Adrenal gland (tissue), 5 donors: ENCODE results near the gene ERC2.

Experiments
- CTCF ChIP-seq, 6 experiments: fragments of 450-650 bp in 4 of 6; fragments of 200-600 bp in 2 of 6; sonication (generic) in 1 of 6; IDR thresholded peaks; 1 replicate in 5 of 6; 2 replicates in 1 of 6; pipeline versions ENCODE4 v1.5.1 to v1.8.0; 2016 to 2021; ENCODE audit warnings: antibody characterized with exemption in 6 of 6, mild to moderate bottlenecking in 2 of 6, moderate library complexity in 1 of 6
- POLR2A ChIP-seq, 2 donors: fragments of 450-650 bp; IDR thresholded peaks; one replicate each; pipeline ENCODE4 v1.6.1; 2017; ENCODE audit warnings: antibody characterized with exemption in 2 of 2, mild to moderate bottlenecking in 2 of 2, moderate library complexity in 1 of 2
- donor health status: DM: no; HTN: no; CAD: no.

DNA sequence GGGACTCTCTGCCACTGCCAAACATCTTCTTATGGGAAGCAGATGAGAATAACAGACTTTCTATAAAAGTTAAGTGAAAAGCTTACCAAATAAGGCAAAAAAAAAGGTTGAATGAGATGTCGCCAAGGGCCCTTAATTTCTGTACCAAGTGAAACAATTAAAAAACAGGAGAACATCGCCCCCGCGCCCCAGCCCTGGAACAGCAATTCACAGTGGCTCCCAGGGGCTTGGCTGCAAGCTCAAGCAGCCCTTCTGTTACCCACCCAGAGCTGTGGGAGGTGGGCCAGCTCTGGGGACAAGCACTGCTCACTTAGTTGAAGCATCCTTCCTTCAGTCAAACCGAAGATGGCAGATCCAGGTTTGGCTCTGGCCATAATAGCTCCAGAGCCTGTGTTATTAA is 208.0 kb downstream of the ERC2 start:
- no peak for TF ChIP-seq CTCF (IDR thresholded peaks at IDR 0.05)
- no peak for TF ChIP-seq POLR2A (IDR thresholded peaks at IDR 0.05)
